Activated gamma-delta T cell treated with Interleukin-2 at 50 U/mL for 16 hours (primary cell): ENCODE results near the gene ZNF695.
"Not testable (repeated sequence)": the region's sequence is repeated elsewhere in the genome, so short reads cannot be mapped to it uniquely, and the experiment has no call there.

Experiments
- DNase-seq: peaks from one replicate; pipeline ENCODE4 v3.0.0-alpha.2; 2020

The ZNF695 gene

GRCh38 chr1:247007511-247008405, at the start of gene ZNF695:
ZNF695 (minus strand) TSS chr1:247008057; CDS start chr1:247007908, 149 bp downstream.
- DNase-seq: peak; percentile 48

DNA sequence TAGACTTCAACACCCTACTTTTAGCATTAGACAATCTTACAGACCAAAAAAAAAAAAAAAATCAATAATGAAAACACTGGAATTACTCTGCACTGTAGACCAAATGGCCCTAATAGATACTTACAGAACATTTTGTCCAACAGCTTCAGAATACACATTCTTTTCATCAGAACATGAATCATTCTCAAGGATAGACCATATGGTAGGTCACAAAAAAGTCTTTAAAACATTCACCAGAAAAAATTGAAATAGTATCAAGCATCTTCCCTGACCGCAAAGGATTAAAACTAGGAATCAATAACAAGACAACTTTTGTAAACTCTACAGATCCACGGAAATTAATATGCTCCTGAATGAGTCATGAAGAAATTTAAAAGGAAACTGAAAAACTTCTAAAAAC, 48.2 kb upstream of the ZNF695 start:
- DNase-seq: no peak

DNA sequence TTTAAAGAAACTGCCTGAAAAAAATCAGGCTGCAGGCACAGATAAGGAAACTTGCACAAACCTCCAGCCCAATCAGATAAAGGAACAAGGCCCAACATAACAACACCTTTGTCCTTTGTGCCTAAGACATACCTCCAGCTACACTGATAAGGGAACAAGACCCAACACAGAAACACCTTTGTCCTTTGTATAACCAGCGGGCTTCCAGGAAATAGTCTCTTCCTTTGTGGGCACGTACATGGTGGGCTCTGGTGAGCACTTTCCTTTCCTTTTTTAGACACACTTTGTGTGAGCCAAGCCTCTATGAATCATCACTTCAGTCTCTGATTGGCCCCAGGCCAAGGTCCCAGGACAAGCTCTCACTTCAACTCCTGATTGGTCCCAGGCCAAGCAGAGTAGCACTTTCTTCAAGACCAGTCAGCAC, 47.1 kb upstream of the ZNF695 start:
- DNase-seq: no peak

DNA sequence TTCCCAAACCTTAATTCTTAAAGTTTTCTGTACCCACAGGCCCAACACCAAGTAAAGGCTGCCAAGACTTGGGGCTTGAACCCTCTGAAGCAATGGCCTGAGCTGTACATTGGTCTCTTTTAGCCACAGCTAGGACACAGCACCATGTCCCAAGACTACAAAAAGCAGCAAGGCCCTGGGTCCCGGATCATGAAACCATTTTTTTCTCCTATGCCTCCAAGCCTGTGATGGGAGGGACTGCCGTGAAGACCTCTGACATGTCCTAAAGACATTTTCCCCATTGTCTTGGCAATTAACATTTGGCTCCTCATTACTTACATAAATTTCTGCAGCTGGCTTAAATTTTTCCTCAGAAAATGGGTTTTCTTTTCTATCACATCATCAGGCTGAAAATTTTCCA, 39.8 kb upstream of the ZNF695 start:
- no peak for DNase-seq

- no peak for DNase-seq
Measured at GRCh38 chr1:247047260-247047659, 39.4 kb upstream of the ZNF695 start.

GRCh38 chr1:247043406-247043805, 35.5 kb upstream of the ZNF695 start:
- DNase-seq: no peak

DNA sequence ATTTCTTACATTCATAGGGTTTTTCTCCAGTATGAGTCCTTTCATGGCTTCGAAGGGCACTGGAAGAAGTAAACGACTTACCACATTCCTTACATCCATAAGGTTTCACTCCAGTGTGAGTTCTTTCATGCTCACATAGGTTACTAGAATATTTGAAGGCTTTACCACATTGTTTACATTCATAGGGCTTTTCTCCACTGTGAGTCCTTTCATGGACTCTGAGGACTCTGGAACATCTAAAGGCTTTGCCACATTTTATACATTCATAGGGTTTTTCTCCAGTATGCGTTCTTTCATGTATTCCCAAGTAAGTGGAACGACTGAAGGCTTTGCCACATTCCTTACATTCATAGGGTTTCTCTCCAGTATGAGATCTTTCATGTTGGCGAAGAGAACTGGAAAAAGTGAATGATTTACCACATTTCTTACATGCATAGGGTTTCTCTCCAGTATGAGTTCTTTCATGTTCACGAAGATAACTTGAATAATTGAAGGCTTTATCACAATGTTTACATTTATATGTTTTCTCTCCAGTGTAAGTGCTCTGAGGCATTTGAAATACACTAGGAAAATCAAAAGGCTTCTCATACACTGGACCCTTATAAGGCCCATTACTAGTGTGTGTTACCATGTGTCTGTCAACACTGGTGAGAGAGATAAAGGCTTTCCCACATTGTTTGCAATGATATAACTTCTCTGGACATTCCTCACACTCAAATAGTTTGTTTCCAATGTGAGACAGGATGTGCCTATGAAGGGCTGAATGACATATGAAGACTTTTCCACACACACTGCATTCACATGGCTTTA, 29.9 kb upstream of the ZNF695 start:
- no peak for DNase-seq

GRCh38 chr1:247032306-247032705, 24.4 kb upstream of the ZNF695 start:
- DNase-seq: not testable (repeated sequence)

DNA sequence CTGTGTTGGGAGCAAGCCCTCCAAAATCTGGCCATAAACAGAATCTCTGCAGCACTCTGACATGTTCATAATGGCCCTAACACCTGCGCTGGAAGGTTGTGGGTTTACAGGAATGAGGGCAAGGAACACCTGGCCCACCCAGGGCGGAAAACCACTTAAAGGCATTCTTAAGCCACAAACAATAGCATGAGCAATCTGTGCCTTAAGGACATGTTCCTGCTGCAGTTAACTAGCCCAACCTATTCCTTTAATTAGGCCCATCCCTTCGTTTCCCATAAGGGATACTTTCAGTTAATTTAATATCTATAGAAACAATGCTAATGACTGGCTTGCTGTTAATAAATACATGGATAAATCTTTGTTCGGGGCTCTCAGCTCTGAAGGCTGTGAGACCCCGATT, 16.8 kb upstream of the ZNF695 start:
- DNase-seq: not testable (repeated sequence)

DNA sequence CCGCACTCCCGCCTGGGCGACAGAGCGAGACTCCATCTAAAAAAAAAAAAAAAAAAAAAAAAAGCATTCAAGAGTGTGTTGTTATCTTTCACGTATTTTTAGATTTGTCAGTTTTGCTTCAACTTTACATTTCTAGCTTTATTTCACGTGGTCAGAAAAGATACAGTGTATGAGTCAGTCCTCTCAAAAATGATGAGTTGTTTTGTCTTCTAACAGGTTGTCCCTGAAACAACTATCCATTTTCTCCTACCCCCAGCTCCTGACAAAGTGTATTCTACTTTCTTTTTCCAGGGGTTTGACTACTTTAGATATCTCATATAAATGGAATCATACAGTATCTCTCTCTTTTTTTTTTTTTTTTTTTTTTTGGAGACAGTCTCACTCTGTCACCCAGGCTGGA, 5.5 kb upstream of the ZNF695 start:
- DNase-seq: no peak

- no peak for DNase-seq
Measured at GRCh38 chr1:247008406-247008799, 546 bp upstream of the ZNF695 start.

DNA sequence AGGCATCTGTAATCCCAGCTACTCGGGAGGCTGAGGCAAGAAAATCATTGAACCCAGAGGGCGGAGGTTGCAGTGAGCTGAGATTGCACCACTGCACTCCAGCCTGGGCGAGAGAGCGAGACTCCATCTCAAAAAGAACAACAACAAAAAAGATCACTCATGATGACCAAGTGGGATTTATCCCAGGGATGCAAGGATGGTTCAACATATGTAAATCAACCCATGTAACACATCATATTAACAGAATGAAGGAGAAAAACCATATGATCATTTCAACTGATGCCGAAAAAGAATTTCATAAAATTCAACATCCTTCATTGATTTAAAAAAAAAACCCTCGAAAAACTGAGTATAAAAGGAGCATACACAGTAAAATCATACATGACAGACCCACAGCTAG, 3.8 kb downstream of the ZNF695 start:
- not testable (repeated sequence) for DNase-seq

GRCh38 chr1:246989901-246990300, 18.0 kb downstream of the ZNF695 start:
- no peak for DNase-seq

DNA sequence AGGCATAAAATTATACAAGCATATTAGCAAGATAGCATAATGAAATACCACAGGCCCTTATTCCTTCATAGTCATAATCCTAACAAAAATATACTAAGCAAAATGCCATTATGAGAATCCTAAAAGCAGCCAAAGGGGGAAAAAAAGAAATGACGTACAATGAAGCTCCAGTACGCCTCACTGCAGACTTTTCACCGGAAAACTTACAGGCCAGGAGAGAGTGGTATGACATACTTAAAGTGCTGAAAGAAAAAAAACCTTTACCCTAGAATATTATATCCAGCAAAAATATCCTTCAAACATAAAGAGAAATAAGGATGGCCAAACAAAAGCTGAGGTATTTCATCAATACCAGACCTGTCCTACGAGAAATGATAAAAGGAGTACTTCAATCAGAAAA, 19.5 kb downstream of the ZNF695 start:
- DNase-seq: no peak

DNA sequence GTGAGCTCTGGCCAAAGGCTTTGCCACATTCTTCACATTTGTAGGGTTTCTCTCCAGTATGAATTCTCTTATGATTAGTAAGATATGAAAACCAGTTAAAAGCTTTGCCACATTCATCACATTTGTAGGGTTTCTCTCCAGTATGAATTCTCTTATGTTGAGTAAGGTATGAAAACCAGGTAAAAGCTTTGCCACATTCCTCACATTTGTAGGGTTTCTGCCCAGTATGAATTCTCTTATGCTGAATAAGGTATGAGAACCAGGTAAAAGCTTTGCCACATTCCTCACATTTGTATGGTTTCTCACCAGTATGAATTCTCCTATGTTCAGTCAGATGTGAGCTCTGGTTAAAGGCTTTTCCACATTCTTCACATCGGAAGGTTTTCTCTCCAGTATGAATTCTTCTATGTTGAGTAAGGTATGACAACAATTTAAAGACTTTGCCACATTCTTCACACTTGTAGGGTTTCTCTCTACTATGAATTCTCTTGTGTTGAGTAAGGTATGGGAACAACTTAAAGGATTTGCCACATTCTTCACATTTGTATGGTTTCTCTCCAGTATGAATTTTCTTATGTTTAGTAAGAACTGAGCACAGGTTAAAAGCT, 20.7 kb downstream of the ZNF695 start:
- no peak for DNase-seq

GRCh38 chr1:246978785-246979184, 29.1 kb downstream of the ZNF695 start:
- no peak for DNase-seq

- DNase-seq: no peak
Measured at GRCh38 chr1:246978281-246978680, 29.6 kb downstream of the ZNF695 start.

DNA sequence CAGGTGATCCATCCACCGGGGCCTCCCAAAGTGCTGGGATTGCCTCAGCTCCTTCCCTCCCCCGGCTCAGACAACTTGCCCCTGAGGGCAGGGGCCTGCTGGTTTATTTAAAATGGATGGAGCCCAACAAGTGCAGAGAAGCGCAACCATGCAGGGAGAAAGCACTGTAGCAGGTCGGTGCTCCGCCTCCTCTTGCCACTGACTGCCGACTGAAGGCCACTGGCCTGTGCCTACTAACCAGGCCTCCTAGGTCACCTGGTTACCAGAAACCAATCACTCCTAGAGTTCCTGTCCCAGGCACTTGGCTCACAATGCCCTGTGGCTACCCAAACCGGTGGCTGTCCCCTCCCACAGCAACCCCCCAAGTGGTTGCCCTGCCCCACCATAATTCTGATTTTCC, 35.9 kb downstream of the ZNF695 start:
- no peak for DNase-seq

- peak; percentile 19 for DNase-seq
Measured at GRCh38 chr1:246971090-246971721, 36.7 kb downstream of the ZNF695 start.

DNA sequence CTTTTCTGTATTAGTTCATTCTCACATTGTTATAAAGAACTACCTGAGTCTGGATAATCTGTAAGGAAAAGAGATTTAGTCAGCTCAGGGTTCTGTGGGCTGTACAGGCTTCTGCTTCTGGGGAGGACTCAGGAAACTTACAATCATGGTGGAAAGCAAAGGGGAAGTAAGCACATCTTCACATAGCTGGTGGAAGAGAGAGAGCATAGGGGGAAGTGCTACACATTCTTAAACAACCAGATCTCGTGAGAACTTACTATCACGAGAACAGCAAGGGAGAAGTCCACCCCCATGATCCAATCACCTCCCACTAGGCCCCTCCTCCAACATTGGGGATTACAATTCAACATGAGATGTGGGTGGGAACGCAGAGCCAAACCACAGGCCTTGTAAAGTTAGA, 38.2 kb downstream of the ZNF695 start:
- no peak for DNase-seq

GRCh38 chr1:246966502-246966901, 41.4 kb downstream of the ZNF695 start:
- no peak for DNase-seq

GRCh38 chr1:246959944-246960693, 47.7 kb downstream of the ZNF695 start:
- DNase-seq: no peak
